HL-60 (cell line): ENCODE data around the gene ZNF223.

Experiments
- TF ChIP-seq, protein P1 (sequence below): IDR thresholded peaks from one replicate; pipeline ENCODE4 v1.5.1; 2011; ENCODE audit warnings: low read length, control low read depth, inconsistent platforms; ENCODE audit not compliant: insufficient read depth
- TF ChIP-seq, protein P2 (sequence below): IDR thresholded peaks from 2 replicates; pipeline ENCODE4 v1.6.1; 2012; ENCODE audit warnings: low read depth; ENCODE audit not compliant: insufficient replicate concordance

DNA sequence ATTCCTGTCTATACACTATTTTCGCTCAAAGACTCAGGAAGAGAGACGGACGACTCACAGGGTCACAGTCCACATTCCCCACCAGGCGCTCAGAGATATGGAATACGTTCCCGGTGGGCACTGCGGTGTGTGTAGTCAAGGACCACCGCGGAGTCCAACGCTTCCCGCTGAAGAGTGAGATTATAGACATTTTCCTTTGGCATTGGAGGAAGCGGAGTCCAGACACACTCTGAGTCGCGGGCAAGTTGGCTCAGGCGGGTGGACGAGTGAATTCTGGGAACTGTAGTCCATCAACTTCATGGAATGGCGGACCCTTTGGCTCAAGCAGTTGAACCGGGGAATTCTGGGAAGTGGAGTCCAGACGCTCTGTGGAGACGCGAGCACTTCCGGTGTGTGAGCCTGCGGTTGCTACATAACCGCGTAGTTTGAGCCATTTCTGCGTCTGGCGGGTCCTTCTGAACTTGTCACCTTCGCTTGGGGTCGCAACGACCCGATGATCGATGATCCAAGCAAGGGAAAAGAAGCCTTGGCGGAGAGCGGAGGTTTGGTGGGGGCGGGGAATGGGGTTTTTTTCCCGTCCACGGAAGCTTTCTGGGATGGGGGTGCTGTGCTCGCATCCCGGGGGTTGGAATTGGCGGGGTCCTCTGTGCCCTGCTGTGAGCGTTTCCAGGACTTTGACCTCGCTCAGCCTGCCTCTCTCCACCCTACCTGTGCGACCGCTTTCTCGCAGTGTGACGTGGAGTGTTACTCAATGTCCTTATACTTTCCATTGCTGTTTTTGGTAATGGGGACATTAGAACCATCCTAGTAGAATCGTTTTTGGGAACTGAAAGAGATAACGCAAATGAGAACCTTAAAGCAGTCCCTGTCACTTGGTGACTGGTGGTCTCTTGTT is 49.0 kb upstream of the ZNF223 start, which contains the start of gene ZNF230:
- TF ChIP-seq, protein P1, sequence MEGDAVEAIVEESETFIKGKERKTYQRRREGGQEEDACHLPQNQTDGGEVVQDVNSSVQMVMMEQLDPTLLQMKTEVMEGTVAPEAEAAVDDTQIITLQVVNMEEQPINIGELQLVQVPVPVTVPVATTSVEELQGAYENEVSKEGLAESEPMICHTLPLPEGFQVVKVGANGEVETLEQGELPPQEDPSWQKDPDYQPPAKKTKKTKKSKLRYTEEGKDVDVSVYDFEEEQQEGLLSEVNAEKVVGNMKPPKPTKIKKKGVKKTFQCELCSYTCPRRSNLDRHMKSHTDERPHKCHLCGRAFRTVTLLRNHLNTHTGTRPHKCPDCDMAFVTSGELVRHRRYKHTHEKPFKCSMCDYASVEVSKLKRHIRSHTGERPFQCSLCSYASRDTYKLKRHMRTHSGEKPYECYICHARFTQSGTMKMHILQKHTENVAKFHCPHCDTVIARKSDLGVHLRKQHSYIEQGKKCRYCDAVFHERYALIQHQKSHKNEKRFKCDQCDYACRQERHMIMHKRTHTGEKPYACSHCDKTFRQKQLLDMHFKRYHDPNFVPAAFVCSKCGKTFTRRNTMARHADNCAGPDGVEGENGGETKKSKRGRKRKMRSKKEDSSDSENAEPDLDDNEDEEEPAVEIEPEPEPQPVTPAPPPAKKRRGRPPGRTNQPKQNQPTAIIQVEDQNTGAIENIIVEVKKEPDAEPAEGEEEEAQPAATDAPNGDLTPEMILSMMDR, result no peak
- TF ChIP-seq, protein P2, sequence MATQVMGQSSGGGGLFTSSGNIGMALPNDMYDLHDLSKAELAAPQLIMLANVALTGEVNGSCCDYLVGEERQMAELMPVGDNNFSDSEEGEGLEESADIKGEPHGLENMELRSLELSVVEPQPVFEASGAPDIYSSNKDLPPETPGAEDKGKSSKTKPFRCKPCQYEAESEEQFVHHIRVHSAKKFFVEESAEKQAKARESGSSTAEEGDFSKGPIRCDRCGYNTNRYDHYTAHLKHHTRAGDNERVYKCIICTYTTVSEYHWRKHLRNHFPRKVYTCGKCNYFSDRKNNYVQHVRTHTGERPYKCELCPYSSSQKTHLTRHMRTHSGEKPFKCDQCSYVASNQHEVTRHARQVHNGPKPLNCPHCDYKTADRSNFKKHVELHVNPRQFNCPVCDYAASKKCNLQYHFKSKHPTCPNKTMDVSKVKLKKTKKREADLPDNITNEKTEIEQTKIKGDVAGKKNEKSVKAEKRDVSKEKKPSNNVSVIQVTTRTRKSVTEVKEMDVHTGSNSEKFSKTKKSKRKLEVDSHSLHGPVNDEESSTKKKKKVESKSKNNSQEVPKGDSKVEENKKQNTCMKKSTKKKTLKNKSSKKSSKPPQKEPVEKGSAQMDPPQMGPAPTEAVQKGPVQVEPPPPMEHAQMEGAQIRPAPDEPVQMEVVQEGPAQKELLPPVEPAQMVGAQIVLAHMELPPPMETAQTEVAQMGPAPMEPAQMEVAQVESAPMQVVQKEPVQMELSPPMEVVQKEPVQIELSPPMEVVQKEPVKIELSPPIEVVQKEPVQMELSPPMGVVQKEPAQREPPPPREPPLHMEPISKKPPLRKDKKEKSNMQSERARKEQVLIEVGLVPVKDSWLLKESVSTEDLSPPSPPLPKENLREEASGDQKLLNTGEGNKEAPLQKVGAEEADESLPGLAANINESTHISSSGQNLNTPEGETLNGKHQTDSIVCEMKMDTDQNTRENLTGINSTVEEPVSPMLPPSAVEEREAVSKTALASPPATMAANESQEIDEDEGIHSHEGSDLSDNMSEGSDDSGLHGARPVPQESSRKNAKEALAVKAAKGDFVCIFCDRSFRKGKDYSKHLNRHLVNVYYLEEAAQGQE, result no peak
